Measurements from ENCODE around the gene RAP1GAP. TPM values are rescaled to one million over a fixed set of nuclear protein-coding genes. Genes with fewer than 3 reads are reported as not detected.
A peak's percentile ranks its signal among the peaks of the same experiment; 100 is the strongest.

RAP1GAP gene
- total and polyA plus RNA-seq, 2 of the 13 experiments (the other 11 are each of a cell fraction or from before 2014, with no cell fraction given) = 11.9 to 37.5 TPM

GRCh38 chr1:21659924-21660326 lies 9.2 kb downstream of the RAP1GAP start:
- H3K4me2 ChIP-seq (ENCODE audit: low read depth, low read length) = peak overlapping the region; percentile 56; the same call in 1 of the 2 replicates
- peak overlapping the region in 1 of 3 experiments; percentile 61; a peak in 1 of 6 replicates for H3K4me3 ChIP-seq (replicated peaks in 1 of 3; ENCODE audit: insufficient read depth in 1 of 3, low read depth in 2 of 3, low read length in 3 of 3)
- ATAC-seq = peak; percentile 18

More at GRCh38 chr1:21659924-21660326, 9.2 kb downstream of the RAP1GAP start:
- no peak overlapping the region for H3K27ac ChIP-seq (ENCODE audit: extremely low read length, insufficient read depth, low read length)
- H3K27me3 ChIP-seq (ENCODE audit: control insufficient read depth in 1 of 2, insufficient read depth in 2 of 2, low read length in 2 of 2) = no peaks in the 10 kb centered on the region
- H2AFZ ChIP-seq (ENCODE audit: low read length) = no peak overlapping the region
- no peaks in the 10 kb centered on the region for H3K79me2 ChIP-seq (ENCODE audit: insufficient read depth, low read length)
- CTCF ChIA-PET (ENCODE audit: low intra/inter-chr PET ratio, low total read pairs) = interaction anchor here (1.5 kb wide), 1 partner anchor 152 kb away, joined by 6 read pairs; no protein-coding TSS in a partner anchor
- WGBS (ENCODE audit: low lambda C conversion rate) = 79% methylated on average over 4 of the region's 4 CpGs
- intact Hi-C loops (cut with micrococcal nuclease; ENCODE audit: unreplicated experiment) (loop anchor here (2.0 kb wide), 1 partner anchor 65 kb away; no protein-coding TSS in a partner anchor), in situ Hi-C loops (cut with HindIII; ENCODE audit: extremely low pct_ligation_motif_present, low pct_unique_long_range_greater_than_20kb) (loop anchor here (5.0 kb wide), 1 partner anchor 148 kb away; no protein-coding TSS in a partner anchor)
- H3K9me3 ChIP-seq (ENCODE audit: low read length) = no peaks in the 10 kb centered on the region
- H4K20me1 ChIP-seq (ENCODE audit: insufficient read depth, low read length) = peaks cover 50% of the 10 kb centered on the region
- no TSS peak for BruUV-seq (replicated peaks)
- 0 out of 5 replicates have a peak, but pooled peaks cover 0 to 3% of the 10 kb centered on the region in 2 experiments for H3K36me3 ChIP-seq (replicated peaks in 1 of 2; ENCODE audit: control insufficient read depth in 1 of 2, insufficient read depth in 2 of 2, low read length in 2 of 2)
- FAIRE-seq (no peak), DNase-seq (ENCODE audit: low spot score) (no peak)
- POLR2A ChIA-PET = interaction anchor here (1.7 kb wide), 1 partner anchor 10 kb away, joined by 5 read pairs; the partner anchor contains the start of gene RAP1GAP
- H3K9ac ChIP-seq (ENCODE audit: insufficient read depth, low read depth, low read length) = no peak overlapping the region
- peaks cover 27% of the 10 kb centered on the region for H3K4me1 ChIP-seq (ENCODE audit: insufficient read depth, low read length)
- 0 out of 2 replicates have a peak, but pooled peaks have one; percentile 7 for TF ChIP-seq ZNF432 (CRISPR knock-in tag; IDR thresholded peaks at IDR 0.05; ENCODE audit: borderline replicate concordance)
- TF ChIP-seq YEATS2 (CRISPR knock-in tag; IDR thresholded peaks at IDR 0.05; ENCODE audit: borderline replicate concordance) = no peak
- TF ChIP-seq, protein P1, sequence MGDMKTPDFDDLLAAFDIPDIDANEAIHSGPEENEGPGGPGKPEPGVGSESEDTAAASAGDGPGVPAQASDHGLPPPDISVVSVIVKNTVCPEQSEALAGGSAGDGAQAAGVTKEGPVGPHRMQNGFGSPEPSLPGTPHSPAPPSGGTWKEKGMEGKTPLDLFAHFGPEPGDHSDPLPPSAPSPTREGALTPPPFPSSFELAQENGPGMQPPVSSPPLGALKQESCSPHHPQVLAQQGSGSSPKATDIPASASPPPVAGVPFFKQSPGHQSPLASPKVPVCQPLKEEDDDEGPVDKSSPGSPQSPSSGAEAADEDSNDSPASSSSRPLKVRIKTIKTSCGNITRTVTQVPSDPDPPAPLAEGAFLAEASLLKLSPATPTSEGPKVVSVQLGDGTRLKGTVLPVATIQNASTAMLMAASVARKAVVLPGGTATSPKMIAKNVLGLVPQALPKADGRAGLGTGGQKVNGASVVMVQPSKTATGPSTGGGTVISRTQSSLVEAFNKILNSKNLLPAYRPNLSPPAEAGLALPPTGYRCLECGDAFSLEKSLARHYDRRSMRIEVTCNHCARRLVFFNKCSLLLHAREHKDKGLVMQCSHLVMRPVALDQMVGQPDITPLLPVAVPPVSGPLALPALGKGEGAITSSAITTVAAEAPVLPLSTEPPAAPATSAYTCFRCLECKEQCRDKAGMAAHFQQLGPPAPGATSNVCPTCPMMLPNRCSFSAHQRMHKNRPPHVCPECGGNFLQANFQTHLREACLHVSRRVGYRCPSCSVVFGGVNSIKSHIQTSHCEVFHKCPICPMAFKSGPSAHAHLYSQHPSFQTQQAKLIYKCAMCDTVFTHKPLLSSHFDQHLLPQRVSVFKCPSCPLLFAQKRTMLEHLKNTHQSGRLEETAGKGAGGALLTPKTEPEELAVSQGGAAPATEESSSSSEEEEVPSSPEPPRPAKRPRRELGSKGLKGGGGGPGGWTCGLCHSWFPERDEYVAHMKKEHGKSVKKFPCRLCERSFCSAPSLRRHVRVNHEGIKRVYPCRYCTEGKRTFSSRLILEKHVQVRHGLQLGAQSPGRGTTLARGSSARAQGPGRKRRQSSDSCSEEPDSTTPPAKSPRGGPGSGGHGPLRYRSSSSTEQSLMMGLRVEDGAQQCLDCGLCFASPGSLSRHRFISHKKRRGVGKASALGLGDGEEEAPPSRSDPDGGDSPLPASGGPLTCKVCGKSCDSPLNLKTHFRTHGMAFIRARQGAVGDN (CRISPR knock-in tag; IDR thresholded peaks at IDR 0.05) = no peak
- no peak for TF ChIP-seq JDP2 (CRISPR knock-in tag; IDR thresholded peaks at IDR 0.05; ENCODE audit: borderline replicate concordance)
- TF ChIP-seq ZKSCAN1 (IDR thresholded peaks at IDR 0.05; ENCODE audit: low read length) = 0 out of 2 replicates have a peak, but pooled peaks have one; percentile 51
- TF ChIP-seq, protein P2, sequence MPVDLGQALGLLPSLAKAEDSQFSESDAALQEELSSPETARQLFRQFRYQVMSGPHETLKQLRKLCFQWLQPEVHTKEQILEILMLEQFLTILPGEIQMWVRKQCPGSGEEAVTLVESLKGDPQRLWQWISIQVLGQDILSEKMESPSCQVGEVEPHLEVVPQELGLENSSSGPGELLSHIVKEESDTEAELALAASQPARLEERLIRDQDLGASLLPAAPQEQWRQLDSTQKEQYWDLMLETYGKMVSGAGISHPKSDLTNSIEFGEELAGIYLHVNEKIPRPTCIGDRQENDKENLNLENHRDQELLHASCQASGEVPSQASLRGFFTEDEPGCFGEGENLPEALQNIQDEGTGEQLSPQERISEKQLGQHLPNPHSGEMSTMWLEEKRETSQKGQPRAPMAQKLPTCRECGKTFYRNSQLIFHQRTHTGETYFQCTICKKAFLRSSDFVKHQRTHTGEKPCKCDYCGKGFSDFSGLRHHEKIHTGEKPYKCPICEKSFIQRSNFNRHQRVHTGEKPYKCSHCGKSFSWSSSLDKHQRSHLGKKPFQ (CRISPR knock-in tag; IDR thresholded peaks at IDR 0.05; ENCODE audit: insufficient replicate concordance) = no peak

Data from HepG2 (cell line).